22Rv1 (cell line): ENCODE results near the gene LRMDA.

ENCODE experiments used
- ZFX ChIP-seq: fragments of 450-650 bp; IDR thresholded peaks from 2 replicates; pipeline ENCODE4 v1.6.1; 2017; ENCODE audit warnings: antibody characterized with exemption, borderline replicate concordance
- TF ChIP-seq, protein P1 (sequence below): fragments of 450-650 bp; IDR thresholded peaks from 2 replicates; pipeline ENCODE4 v1.5.1; 2017; ENCODE audit warnings: mild to moderate bottlenecking

DNA sequence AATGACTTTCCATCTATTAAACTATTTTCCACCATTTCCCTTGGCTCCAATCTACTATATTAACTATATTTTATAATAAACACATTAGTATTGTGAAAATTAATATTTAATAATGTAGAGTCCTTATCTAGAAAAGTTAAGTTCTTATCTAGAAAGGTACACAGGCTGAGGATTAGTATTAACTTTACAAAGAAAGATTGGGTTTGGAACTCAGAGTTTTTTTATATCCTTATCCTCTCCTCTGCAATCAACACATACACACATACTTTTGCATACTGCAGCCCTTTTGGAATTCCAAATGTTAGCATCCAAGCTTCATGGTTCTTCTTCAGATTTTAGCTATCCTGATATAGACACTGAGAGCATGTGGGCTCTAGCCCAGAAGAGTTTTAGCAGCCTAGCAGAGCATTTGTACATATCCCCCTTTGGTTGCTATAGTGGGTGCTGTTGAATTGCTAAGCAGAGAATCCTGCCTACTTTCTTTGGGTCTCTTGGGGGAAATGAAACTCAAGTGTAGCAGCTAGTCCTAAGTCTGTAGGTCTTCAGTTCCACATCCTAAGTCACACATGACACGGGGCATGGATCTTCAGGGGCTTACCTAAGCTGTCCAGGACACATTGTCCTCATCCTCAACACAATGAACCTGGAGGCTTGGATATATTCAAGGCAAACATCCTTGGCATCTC, 874.6 kb downstream of the LRMDA start:
- TF ChIP-seq, protein P1, sequence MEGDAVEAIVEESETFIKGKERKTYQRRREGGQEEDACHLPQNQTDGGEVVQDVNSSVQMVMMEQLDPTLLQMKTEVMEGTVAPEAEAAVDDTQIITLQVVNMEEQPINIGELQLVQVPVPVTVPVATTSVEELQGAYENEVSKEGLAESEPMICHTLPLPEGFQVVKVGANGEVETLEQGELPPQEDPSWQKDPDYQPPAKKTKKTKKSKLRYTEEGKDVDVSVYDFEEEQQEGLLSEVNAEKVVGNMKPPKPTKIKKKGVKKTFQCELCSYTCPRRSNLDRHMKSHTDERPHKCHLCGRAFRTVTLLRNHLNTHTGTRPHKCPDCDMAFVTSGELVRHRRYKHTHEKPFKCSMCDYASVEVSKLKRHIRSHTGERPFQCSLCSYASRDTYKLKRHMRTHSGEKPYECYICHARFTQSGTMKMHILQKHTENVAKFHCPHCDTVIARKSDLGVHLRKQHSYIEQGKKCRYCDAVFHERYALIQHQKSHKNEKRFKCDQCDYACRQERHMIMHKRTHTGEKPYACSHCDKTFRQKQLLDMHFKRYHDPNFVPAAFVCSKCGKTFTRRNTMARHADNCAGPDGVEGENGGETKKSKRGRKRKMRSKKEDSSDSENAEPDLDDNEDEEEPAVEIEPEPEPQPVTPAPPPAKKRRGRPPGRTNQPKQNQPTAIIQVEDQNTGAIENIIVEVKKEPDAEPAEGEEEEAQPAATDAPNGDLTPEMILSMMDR: no peak
- no peak for TF ChIP-seq ZFX
